Stimulated activated CD8-positive, alpha-beta memory T cell treated with anti-CD3 and anti-CD28 coated beads, Interleukin-12 subunit alpha, Interleukin-12 subunit beta, amount 100 ng/mL, for 24 hours (primary cell): ENCODE data around the gene GALNT17.

Experiments used
- DNase-seq: peaks from one replicate; pipeline ENCODE4 v3.0.0-alpha.2; 2020; ENCODE audit errors: extremely low read depth

GALNT17 gene

GRCh38 chr7:71285571-71286145 is 153.7 kb downstream of the GALNT17 start:
- no peak for DNase-seq

DNA sequence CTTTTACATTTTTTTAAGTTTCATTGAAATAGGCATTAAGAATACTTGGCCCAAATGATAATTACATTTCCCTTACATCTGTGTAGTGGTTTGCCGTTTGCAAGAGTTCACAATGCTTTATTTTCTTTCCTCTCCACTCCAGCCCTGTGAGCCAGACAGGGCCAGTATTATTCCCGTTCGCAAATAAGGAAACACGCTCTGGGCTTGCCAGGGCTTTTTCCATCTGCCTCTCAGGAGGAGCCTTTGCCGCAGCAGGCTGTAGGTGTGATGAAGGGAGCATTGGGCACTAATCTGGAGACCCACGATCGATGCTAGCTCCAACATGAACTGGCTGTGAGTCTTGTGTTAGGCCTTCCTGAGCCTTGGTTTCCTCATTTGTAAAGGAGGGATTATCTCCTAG is 154.4 kb downstream of the GALNT17 start:
- no peak for DNase-seq

GRCh38 chr7:71286924-71287323 is 155.0 kb downstream of the GALNT17 start:
- no peak for DNase-seq

GRCh38 chr7:71290452-71290851 is 158.5 kb downstream of the GALNT17 start:
- no peak for DNase-seq

DNA sequence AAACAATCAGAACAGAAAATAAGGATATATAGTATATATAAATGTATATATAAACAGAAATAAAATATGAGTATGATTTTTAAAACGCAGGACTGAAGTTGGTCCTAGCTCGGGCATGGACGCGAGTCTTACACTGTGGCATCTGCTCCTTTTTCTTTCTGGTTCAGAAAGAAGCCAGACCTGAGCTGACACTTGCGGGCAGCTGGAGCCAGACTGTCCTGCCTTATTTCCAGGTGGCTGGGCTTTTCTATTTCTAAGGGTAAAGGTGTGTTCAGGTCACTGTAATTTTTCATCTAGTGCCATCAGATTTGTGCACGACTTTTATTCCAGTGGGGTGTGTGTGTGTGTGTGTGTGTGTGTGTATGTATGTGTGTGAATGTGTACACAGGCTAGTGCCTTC is 166.4 kb downstream of the GALNT17 start:
- DNase-seq = no peak

DNA sequence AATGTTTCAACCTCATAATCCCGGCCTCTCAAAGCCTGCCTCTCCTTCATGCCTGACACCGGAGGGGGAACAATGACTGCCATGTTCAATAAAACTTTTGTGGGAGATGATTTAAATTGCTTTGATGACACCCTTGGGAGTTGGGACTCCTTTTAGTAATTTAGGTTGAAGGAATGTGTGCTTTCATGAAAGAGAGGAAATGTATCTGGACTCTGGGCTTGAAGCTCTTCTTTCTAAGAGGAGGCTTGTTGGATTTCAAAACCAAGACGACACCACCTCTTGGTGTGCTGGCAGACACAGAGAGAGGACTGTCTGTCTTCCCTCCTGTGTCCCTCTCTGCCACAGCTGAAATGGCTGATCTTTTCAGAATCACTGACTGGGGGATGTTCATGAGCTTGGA is 168.1 kb downstream of the GALNT17 start:
- no peak for DNase-seq

GRCh38 chr7:71300603-71301002 is 168.7 kb downstream of the GALNT17 start:
- no peak for DNase-seq

GRCh38 chr7:71301167-71301566 is 169.2 kb downstream of the GALNT17 start:
- no peak for DNase-seq

GRCh38 chr7:71303566-71303965 is 171.6 kb downstream of the GALNT17 start:
- DNase-seq = no peak

- no peak for DNase-seq
Observed at GRCh38 chr7:71308096-71308495, 176.2 kb downstream of the GALNT17 start.

DNA sequence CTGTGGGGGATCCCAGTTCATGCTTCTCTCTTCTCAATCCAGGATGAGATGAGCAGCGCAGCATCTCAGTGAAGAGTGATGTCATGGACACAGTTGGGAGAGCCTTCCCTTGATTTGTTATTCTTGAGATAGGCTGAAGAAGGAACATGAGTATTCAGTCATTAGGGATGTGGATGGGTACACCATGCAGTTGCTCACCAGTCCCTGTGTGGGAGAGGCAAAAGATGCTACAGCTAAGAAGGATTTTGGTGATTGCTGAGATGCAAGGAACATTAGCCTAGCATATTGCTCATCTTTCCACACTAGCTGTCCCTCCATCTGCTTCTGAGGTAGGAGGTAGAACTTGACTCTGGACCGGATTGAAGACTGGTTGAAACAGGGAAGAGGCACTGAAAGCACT is 179.6 kb downstream of the GALNT17 start:
- no peak for DNase-seq

DNA sequence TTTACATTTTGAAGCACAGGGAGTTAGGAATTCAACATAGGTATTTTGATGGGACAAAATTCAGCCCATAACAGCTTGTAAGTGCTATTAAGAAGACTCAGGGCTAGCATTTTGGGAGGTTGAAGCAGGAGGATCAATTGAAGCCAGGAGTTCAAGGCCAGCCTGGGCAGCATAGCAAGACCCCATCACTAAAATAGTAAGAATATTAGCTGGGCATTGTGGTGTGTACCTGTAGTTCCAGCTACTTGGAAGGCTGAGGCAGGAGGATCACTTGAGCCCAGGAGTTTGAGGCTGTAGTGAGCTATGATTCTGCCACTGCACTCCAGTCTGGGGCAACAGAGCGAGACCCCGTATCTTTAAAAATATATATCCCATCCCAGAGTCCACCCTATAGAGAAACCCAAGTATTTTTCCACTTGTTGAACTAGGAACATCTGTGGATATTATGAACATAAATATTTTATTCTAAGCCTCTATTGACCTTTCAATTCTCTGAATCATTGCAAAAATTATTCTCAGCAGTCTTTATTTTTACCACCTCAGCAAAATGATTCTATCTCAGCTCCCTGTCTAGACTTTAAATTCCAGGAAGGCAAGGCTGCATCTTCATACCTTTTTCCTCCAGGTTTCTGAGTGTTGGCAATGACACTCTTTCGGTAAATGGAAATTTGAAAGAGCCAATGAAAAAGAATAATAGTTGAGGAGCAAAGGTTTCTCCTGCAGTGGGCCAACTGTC is 181.0 kb downstream of the GALNT17 start:
- no peak for DNase-seq

DNA sequence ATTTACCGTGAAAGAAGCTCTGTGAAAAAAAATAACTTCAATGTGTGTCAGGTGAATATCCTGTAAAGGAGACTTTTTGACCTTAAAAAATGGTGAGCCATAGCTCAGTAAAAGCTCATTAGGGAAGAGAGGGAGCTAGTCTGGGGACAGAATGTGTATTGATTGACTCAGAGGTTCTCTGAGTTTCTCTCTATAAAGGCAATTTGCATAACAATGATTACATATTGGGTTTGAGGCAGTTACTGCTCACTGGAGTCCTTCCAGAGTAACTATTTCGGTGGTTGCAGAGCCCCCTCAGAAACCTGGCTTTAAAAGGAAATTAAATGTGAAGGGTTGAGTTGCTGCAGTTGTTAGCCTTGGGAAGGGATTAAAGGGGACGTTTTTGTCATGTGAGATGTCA is 181.6 kb downstream of the GALNT17 start:
- no peak for DNase-seq

DNA sequence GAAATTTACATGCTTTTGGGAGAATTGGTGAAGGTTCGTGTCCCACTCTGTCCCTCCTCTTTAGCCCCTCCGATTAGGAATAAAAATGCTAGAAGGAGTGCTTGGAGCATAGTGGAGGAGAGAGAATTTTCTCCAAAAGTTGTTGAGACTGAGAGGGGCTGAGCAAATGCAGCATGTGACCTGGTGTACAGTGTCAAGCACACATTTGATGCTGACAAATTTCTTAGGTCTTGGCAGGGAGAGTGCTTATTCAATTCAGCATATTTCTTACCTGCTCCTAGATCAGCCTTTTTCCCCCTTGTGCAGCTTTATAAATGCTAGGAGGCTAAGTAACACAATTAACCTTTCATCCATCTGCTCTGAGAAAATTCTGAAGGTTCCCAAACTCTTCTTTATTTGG is 189.0 kb downstream of the GALNT17 start:
- DNase-seq = no peak

GRCh38 chr7:71322201-71322600 is 190.3 kb downstream of the GALNT17 start:
- no peak for DNase-seq

GRCh38 chr7:71323726-71324125 is 191.8 kb downstream of the GALNT17 start:
- no peak for DNase-seq

DNA sequence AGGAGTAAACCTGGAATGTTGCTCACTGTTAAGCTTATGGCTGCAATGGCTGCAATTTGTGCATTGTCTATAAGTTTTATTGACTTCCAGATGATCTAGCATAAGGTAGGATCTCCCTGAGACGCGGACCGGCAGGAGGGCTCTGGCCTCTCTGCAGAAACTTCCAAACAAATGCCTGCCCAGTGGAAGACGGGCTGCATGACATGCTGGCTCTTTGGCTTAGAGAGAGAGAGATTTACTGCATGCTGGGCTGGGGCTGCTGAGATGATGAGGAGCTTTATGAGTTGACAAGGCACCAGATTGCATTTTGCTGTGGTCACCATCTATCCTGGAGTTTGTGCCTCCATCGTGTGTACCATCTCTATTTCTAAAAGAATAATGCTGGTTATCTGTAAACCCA is 193.2 kb downstream of the GALNT17 start:
- no peak for DNase-seq

DNA sequence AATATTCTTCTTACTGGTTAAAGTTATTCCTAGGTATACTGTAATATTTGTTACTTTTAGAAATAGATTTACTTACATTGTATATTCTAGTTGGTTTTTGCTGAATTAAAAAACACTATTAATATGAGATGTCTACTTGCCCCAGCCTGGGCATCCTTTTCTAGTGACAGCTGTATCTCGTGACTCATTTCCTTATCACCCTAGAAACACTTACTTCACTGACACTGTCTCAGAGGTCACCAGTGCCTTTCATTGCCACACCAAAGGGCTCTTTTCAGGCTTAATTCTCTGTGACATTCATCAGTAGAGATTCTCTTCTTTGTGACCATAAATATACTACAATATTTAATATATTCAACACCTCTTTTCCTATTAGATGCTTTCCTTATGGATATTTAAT is 194.7 kb downstream of the GALNT17 start:
- no peak for DNase-seq

- DNase-seq = no peak
Observed at GRCh38 chr7:71327946-71328345, 196.0 kb downstream of the GALNT17 start.

DNA sequence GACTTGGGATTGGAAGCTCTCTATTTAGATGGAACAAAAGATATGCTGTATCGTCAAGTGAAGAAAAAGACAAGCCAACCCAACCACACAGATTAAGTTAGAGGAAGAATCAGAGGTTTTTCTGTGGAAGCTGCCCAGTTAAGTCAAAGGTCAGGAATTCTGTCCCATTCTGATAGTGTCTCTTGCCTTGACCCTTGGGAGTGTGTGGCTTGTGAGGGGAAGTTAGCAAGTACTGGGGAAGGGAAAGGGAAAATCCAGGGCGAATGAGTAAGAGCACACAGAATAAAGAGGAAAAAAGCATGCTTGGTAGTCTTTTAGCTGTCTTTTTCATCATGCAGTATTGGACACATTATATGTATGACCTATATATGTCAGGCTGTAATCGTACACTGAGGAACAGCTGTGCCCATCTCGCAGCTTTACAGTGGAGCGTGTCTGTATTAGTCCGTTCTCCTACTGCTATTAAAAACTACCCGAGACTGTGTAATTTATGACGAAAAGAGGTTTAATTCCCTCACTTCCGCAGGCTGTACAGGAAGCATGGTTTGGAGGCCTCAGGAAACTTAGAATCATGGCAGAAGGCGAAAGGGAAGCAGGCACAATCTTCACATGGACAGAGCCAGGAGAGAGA is 197.2 kb downstream of the GALNT17 start:
- DNase-seq = no peak

- no peak for DNase-seq
Observed at GRCh38 chr7:71332207-71332606, 200.3 kb downstream of the GALNT17 start.

GRCh38 chr7:71334541-71334940 is 202.6 kb downstream of the GALNT17 start:
- DNase-seq = no peak

DNA sequence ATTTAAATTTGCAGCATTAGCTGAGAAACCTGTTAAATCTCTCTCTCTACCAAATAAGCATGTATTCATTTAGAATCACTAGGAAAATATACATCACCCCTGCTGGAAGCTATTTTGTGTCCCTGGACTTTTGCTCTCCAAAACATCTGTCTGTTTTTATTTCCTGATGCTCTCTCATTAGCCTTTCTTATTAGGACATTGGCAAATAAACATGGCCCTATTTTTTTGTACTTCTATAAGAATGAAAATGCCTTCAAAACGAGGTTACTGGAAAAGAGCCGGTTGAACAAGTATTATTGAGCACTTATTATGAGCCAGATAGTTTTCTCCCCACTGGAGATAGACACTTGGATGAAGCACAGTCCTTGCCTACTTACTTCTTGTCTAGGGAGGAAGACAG is 206.9 kb downstream of the GALNT17 start:
- no peak for DNase-seq
